Measurements from ENCODE around the gene MEIS2.

MEIS2 gene

DNA sequence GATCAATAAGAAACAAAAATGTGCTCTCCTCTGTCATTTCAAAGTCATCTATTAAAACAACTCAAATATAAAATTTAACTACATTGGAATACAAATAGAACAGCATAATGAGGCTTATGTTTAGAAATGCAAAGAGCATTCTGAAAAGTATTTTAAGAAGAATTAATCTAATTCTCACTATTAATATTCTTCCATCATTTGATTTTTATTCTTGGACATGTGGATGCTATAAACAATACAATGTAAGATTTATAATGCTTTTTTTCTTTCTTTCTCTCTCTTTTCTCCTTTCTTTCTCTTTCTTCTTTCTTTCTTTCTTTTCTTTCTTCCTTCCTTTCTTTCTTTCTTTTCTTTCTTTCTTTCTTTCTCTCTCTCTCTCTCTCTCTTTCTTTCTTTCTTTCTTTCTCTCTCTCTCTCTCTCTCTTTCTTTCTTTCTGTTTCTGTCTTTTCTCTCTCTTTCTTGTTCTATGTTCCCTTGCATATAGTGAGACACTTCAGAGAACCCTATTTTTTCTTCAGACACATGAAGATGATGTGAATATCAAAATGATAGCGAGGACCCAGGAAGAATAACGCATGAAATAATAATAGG is 32.6 kb upstream of the MEIS2 start:
- intact Hi-C loops (cut with micrococcal nuclease) = loop anchor here (10.0 kb wide), 1 partner anchor 488 kb away; no protein-coding TSS in a partner anchor
- no peak overlapping the region for H3K27ac Mint-ChIP-seq

DNA sequence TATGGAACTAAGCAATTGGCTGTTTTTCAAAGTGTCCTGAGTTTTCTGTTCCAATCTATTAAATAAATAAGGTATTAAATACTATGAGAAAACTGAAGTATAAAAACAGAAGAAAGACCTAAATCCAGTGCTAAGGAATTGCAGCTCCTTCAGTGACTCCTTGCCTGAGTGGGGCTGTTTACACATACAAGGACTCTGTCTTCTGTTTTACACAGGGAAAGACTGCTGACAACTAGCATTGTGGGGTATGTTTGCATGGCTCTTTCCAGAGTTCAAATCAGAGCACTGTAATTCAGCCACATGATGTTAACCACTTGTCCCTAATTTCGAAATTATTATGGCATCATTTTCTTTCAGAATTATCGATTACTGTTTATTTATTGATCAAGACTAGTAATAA is 31.3 kb upstream of the MEIS2 start:
- intact Hi-C loops (cut with micrococcal nuclease) = loop anchor here (10.0 kb wide), 1 partner anchor 487 kb away; no protein-coding TSS in a partner anchor
- Mint-ChIP-seq H3K36me3 (ENCODE audit: low read depth) (no peaks in the 10 kb centered on the region), H3K27ac (no peak overlapping the region), H3K4me1 (ENCODE audit: low read depth) (no peaks in the 10 kb centered on the region), H3K27me3 (peaks cover 7% of the 10 kb centered on the region), H3K4me3 (no peak overlapping the region), H3K9me3 (no peaks in the 10 kb centered on the region)

More for the DNA sequence above, 32.6 kb upstream of the MEIS2 start:
- Mint-ChIP-seq H3K27me3 (peaks cover 9% of the 10 kb centered on the region), H3K9me3 (no peaks in the 10 kb centered on the region), H3K36me3 (ENCODE audit: low read depth) (no peaks in the 10 kb centered on the region), H3K4me3 (no peak overlapping the region), H3K4me1 (ENCODE audit: low read depth) (no peaks in the 10 kb centered on the region)

DNA sequence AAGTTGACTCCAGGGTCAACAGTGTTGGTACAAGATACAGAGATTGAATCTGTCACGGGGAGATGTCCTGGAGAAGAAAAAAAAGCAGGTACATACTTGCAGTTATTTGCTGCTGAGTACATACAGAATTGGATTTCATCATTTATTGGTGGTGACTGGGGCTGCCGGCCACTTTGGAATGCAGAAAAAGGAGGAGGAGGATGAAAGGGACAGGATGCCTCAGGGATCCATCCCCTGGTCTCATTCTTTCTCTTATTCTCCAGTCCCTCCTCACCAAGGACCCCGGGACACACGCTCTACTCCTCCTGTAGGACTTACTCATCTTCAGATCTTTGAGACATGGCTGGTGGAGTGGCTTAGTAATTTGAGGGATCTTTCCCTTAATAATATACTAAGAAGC is 30.0 kb upstream of the MEIS2 start:
- Mint-ChIP-seq H3K4me1 (ENCODE audit: low read depth) (no peaks in the 10 kb centered on the region), H3K36me3 (ENCODE audit: low read depth) (no peaks in the 10 kb centered on the region), H3K9me3 (no peaks in the 10 kb centered on the region), H3K27ac (no peak overlapping the region), H3K4me3 (no peak overlapping the region), H3K27me3 (peaks cover 7% of the 10 kb centered on the region)
- intact Hi-C loops (cut with micrococcal nuclease) = loop anchor here (10.0 kb wide), 1 partner anchor 486 kb away; no protein-coding TSS in a partner anchor

DNA sequence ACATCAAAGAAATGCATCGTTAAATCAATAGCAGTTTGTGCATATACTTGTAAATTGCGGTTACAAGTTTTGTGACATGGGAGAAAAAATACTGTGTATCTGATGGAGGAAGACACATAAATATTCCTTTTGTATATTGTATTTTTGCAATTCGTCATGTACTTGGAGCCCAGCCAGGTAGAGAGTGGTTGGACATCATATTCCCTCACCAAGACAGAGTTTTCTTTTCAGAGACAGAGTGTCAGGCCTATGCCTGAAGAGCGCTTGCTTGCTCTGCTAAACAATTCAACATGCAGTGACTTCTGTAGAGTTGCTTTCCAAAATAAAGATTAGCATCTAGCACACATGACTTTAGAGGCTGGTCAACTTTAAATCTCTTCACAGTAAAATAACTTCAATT is 24.8 kb upstream of the MEIS2 start:
- intact Hi-C loops (cut with micrococcal nuclease) = no loop called here
- Mint-ChIP-seq H3K36me3 (ENCODE audit: low read depth) (no peaks in the 10 kb centered on the region), H3K4me1 (ENCODE audit: low read depth) (no peaks in the 10 kb centered on the region), H3K4me3 (no peak overlapping the region), H3K27ac (no peak overlapping the region), H3K9me3 (no peaks in the 10 kb centered on the region), H3K27me3 (peaks cover 7% of the 10 kb centered on the region)

DNA sequence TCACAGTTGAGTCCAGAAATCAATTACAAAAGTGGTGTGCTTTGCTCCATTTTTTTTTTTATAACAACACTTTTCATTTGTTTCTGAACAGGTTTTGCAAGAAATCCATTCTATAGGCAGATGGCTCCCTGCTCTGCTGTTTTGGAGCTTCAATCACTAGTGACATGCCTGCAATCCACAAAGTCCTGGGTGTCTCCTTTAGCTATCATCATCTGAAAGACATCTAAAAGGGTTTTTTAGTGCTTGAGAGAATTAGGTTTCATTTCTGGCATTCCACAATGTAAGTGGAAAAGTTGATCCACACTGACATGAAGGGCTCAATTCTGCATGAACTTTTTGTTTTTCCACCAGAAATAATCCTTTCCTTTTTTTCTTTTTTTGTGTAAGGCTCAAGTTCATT is 24.0 kb upstream of the MEIS2 start:
- no peaks in the 10 kb centered on the region for H3K36me3 Mint-ChIP-seq (ENCODE audit: low read depth)
- H3K4me1 Mint-ChIP-seq (ENCODE audit: low read depth) = no peaks in the 10 kb centered on the region
- no peak overlapping the region for H3K27ac Mint-ChIP-seq
- H3K4me3 Mint-ChIP-seq = no peak overlapping the region
- H3K27me3 Mint-ChIP-seq = peaks cover 5% of the 10 kb centered on the region
- intact Hi-C loops (cut with micrococcal nuclease) = no loop called here
- no peaks in the 10 kb centered on the region for H3K9me3 Mint-ChIP-seq

DNA sequence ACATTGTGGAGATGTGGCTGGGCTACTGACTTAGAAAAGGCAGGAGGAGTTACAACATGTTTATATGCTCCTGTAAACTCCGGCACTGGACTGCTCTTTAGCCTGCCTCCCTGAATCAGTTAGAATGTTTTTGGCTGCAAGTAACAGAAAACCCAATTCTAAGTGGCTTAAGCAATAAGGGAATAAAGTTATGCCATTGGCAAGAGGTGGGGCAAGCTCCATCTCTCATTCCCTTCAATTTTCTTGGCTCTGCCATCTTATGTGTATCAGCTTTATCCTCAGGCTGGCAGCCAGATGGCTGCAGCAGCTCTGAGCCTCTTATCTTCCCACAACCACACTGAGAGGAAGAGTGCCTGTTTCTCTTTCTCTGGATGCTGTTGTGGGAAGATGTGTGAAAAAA is 22.4 kb upstream of the MEIS2 start:
- Mint-ChIP-seq H3K27me3 (peaks cover 9% of the 10 kb centered on the region), H3K4me1 (ENCODE audit: low read depth) (no peaks in the 10 kb centered on the region), H3K27ac (no peak overlapping the region), H3K36me3 (ENCODE audit: low read depth) (no peaks in the 10 kb centered on the region), H3K4me3 (no peak overlapping the region), H3K9me3 (no peaks in the 10 kb centered on the region)
- intact Hi-C loops (cut with micrococcal nuclease) = no loop called here

DNA sequence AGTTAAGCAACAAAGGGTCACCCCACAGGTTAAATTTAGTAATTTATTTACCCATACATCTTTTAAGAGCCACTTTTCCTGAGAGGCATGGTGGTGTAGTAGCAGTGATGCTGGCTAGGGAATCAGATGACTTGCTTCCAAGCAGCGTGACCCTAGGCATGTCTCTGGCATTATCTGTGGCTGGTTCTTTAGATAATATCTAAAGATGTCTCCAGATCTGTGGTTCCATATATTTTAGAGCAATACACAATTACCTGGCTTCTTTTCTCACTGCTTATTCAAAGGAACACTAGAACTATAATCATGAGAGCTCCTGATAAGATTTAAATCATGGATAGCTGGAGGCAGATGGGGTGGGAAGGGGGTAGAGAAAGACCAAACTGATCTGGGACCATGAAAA is 21.1 kb upstream of the MEIS2 start:
- Mint-ChIP-seq H3K27me3 (peaks cover 14% of the 10 kb centered on the region), H3K36me3 (ENCODE audit: low read depth) (no peaks in the 10 kb centered on the region), H3K4me1 (ENCODE audit: low read depth) (no peaks in the 10 kb centered on the region), H3K27ac (no peak overlapping the region), H3K9me3 (no peaks in the 10 kb centered on the region), H3K4me3 (no peak overlapping the region)
- intact Hi-C loops (cut with micrococcal nuclease) = no loop called here

DNA sequence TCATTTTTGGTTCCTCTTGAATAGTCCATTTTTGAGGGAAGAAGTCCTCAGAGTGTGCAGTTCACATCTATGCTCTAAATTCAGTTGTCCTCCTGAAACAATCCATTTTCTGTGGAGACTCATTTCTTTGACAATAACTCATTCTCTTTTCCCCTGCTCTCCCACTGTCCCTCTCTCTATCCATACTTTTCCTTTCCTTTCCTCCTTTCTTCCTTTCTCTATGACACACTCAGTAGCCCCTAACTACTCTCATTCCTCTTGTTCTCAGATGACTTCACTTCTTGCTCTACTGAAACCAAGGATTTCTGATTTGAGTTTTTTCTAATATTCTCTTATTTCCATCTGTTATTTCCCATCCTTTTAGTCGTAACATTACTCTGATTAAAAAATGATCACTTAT is 16.7 kb upstream of the MEIS2 start:
- no peak overlapping the region for H3K4me3 Mint-ChIP-seq
- intact Hi-C loops (cut with micrococcal nuclease) = no loop called here
- no peaks in the 10 kb centered on the region for H3K9me3 Mint-ChIP-seq
- no peaks in the 10 kb centered on the region for H3K4me1 Mint-ChIP-seq (ENCODE audit: low read depth)
- H3K27me3 Mint-ChIP-seq = peaks cover 27% of the 10 kb centered on the region
- H3K36me3 Mint-ChIP-seq (ENCODE audit: low read depth) = no peaks in the 10 kb centered on the region
- H3K27ac Mint-ChIP-seq = no peak overlapping the region

DNA sequence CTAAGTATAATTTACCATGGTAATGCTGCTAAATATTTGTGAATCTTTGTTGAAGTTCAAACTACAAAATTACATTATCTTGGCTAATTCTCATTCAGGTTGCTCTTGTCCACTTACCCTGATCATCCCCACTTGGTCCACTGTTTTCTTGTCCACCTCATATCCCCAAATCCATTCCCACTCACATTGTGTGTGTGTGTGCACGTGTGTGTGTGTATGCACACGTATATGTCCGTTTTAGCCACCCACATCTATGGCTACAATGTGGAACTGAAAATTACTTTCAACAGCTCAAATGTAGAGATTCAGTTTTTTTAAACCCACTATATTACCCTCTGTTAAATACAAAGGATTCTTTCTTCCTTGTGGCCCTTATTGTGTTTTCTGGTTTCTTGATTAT is 15.2 kb upstream of the MEIS2 start:
- H3K9me3 Mint-ChIP-seq = no peaks in the 10 kb centered on the region
- H3K36me3 Mint-ChIP-seq (ENCODE audit: low read depth) = no peaks in the 10 kb centered on the region
- intact Hi-C loops (cut with micrococcal nuclease) = no loop called here
- H3K27ac Mint-ChIP-seq = no peak overlapping the region
- H3K27me3 Mint-ChIP-seq = peaks cover 41% of the 10 kb centered on the region
- H3K4me3 Mint-ChIP-seq = no peak overlapping the region
- H3K4me1 Mint-ChIP-seq (ENCODE audit: low read depth) = peaks cover 9% of the 10 kb centered on the region

DNA sequence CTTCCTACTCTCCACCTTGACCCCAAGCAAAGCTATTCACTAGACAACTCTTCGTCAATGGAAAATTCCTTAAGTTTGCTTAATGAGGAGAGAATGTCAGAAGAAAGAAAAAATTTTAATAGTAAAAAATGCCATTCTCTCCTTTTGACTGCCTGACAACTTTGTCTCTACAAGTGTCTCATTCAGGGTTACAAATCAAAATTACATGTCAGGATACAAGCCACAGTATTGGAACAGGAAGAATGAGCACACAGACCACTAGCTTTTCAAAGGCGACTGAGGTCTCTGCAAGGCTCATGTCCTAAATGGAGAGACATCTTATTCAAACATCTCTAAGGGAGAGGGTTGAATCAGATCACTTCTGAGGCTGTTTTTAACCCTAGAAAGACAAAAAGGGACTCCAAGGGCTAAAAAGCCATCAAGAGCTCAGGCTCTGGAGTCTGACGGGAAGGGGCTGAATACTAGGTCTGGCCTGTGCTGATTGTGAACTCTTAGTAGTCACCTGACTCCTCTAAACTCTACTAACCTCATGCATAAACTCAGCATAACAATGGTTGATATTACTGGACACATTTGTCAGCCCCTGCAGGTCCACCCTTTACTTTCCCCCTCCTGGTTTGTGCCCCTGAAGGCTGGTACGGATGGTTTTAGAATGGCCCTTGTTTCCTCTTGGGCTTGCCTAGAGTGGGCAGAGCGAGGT is 12.8 kb upstream of the MEIS2 start:
- no peak overlapping the region for H3K27ac Mint-ChIP-seq
- H3K36me3 Mint-ChIP-seq (ENCODE audit: low read depth) = no peaks in the 10 kb centered on the region
- peaks cover 9% of the 10 kb centered on the region for H3K4me1 Mint-ChIP-seq (ENCODE audit: low read depth)
- H3K27me3 Mint-ChIP-seq = peaks cover 62% of the 10 kb centered on the region
- no peak overlapping the region for H3K4me3 Mint-ChIP-seq
- H3K9me3 Mint-ChIP-seq = no peaks in the 10 kb centered on the region
- intact Hi-C loops (cut with micrococcal nuclease) = no loop called here

DNA sequence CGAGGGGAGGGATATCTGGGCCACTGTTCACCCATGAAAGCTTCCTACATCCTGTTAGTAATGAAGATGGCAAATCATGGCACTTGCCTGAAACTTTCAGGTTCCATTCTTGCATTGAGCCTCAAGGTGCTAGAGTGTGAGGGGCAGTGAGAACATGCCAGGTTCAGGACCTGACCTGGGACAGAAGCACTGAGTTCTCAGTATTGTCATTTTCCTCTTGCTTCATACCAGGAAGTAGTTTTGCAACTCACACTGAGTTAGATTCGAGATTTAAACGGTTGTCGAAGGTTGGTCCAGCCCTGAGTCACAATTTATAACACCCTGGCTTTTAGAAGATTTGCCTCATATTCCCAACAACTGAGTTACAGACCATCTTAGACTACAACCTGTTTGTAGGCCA is 11.8 kb upstream of the MEIS2 start:
- H3K9me3 Mint-ChIP-seq = no peaks in the 10 kb centered on the region
- no peaks in the 10 kb centered on the region for H3K36me3 Mint-ChIP-seq (ENCODE audit: low read depth)
- intact Hi-C loops (cut with micrococcal nuclease) = no loop called here
- peaks cover 70% of the 10 kb centered on the region for H3K27me3 Mint-ChIP-seq
- H3K27ac Mint-ChIP-seq = no peak overlapping the region
- H3K4me1 Mint-ChIP-seq (ENCODE audit: low read depth) = peaks cover 9% of the 10 kb centered on the region
- H3K4me3 Mint-ChIP-seq = no peak overlapping the region

DNA sequence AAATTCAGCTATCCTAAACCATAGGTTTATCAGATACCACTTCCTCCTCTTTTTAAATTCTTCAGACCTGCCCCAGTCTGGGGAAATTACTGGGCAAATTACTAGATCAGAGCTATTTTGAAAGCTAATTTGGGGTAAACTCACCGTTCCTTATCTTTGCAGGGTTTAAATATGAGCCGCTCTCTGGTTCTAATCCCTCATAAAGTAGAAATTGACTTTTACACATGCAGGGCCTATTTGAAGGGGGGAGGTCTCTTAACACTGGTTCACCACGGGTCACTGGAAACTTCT is 11.0 kb upstream of the MEIS2 start:
- Mint-ChIP-seq H3K4me1 (ENCODE audit: low read depth) (peaks cover 13% of the 10 kb centered on the region), H3K9me3 (no peaks in the 10 kb centered on the region), H3K4me3 (no peak overlapping the region), H3K36me3 (ENCODE audit: low read depth) (no peaks in the 10 kb centered on the region), H3K27me3 (peaks cover 75% of the 10 kb centered on the region), H3K27ac (no peak overlapping the region)
- intact Hi-C loops (cut with micrococcal nuclease) = no loop called here

DNA sequence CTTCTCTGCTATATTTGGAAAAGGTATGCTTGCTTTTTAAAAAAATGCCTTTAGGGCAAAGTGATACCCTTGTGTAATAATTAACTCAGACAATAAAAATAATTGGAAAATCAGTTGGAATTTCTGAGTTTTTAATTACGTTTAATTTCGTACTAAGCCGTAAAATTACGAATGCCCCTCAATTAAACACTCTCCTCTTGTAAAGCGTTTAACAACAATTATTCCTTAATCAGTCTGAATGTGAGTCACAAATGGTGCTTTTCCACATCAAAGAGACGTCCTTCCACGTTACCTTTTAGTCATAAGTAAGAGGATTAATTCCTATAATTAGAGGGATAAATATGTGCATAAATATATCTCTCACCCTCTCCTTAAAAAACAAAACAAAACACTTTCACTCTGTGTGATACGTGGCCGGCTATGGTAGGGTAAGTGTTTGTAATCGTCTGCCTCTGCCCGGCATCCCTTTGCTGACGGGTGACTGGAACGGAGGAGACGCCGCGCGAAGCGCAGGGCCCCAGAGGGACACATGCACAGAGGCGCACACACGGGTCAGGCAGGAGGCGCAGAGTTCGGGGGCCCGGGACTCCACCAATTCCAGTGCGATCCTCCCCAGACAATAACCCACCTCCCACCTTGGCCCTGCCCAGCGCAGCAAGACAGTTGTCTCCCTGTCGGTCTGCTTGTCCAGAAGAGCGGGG is 9.7 kb upstream of the MEIS2 start:
- peaks cover 84% of the 10 kb centered on the region for H3K27me3 Mint-ChIP-seq
- no peak overlapping the region for H3K4me3 Mint-ChIP-seq
- H3K4me1 Mint-ChIP-seq (ENCODE audit: low read depth) = peaks cover 14% of the 10 kb centered on the region
- no peak overlapping the region for H3K27ac Mint-ChIP-seq
- H3K36me3 Mint-ChIP-seq (ENCODE audit: low read depth) = no peaks in the 10 kb centered on the region
- intact Hi-C loops (cut with micrococcal nuclease) = loop anchor here (10.0 kb wide), 1 partner anchor 225 kb away; no protein-coding TSS in a partner anchor
- no peaks in the 10 kb centered on the region for H3K9me3 Mint-ChIP-seq

DNA sequence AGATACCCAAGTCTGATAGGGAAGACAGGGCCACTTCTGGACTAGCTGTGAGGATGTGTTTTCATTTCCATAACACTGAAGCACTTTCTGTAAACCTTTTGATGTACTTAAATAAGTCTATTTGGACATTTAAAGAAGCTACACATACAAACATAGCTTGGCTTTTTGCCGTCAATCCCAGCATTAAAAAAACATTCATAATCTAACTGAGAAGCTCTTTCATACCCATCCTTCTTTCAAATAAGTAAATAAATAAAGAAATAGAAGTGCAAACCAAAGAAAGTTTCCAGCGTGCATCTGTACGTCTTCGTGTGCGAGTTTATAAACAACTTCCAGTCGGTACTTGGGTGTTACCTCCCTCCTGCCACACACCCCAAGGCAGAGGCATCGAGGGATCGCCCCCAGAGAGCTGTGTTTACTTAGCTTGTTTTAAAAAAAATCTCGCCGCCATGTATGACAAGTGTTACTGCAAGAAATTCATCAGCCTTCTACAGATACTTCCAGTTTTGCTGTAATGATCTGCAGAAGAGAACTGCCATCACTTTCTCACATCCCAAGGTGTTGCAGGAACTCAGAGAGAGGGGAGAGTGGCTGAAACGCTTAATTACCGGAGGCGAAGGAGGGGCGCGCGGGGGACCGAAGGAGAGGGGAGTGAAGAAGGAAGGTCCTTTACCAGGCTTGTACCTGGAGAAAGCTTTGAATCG is 9.0 kb upstream of the MEIS2 start:
- H3K27ac Mint-ChIP-seq = no peak overlapping the region
- intact Hi-C loops (cut with micrococcal nuclease) = loop anchor here (10.0 kb wide), 1 partner anchor 225 kb away; no protein-coding TSS in a partner anchor

More for the DNA sequence above, 9.0 kb upstream of the MEIS2 start:
- Mint-ChIP-seq H3K4me1 (ENCODE audit: low read depth) (peaks cover 14% of the 10 kb centered on the region), H3K9me3 (no peaks in the 10 kb centered on the region), H3K27me3 (peaks cover 92% of the 10 kb centered on the region), H3K36me3 (ENCODE audit: low read depth) (no peaks in the 10 kb centered on the region), H3K4me3 (no peak overlapping the region)

Data from dendritic cell treated with granulocyte-macrophage colony-stimulating factor and Interleukin-4, amounts not matched to agents 40 ng/mL and 50 ng/mL, for 4 days (primary cell).